ENCODE data around the gene PTF1A.
"Not testable (repeated sequence)": the region's sequence is repeated elsewhere in the genome, so short reads cannot be mapped to it uniquely, and the experiment has no call there.

Gene PTF1A

GRCh38 chr10:23204773-23205172, 12.7 kb downstream of the PTF1A start:
- DNase-seq = no peak

- no peak for DNase-seq
Measured at GRCh38 chr10:23205972-23206642, 14.0 kb downstream of the PTF1A start.

- no peak for DNase-seq
Measured at GRCh38 chr10:23217471-23217870, 25.4 kb downstream of the PTF1A start.

- no peak for DNase-seq
Measured at GRCh38 chr10:23230582-23230981, 38.5 kb downstream of the PTF1A start.

GRCh38 chr10:23238015-23238414, 45.9 kb downstream of the PTF1A start:
- DNase-seq = no peak

GRCh38 chr10:23241779-23242178, 49.7 kb downstream of the PTF1A start:
- DNase-seq = not testable (repeated sequence)
